ENCODE results near the gene HOXA11.

Gene HOXA11

DNA sequence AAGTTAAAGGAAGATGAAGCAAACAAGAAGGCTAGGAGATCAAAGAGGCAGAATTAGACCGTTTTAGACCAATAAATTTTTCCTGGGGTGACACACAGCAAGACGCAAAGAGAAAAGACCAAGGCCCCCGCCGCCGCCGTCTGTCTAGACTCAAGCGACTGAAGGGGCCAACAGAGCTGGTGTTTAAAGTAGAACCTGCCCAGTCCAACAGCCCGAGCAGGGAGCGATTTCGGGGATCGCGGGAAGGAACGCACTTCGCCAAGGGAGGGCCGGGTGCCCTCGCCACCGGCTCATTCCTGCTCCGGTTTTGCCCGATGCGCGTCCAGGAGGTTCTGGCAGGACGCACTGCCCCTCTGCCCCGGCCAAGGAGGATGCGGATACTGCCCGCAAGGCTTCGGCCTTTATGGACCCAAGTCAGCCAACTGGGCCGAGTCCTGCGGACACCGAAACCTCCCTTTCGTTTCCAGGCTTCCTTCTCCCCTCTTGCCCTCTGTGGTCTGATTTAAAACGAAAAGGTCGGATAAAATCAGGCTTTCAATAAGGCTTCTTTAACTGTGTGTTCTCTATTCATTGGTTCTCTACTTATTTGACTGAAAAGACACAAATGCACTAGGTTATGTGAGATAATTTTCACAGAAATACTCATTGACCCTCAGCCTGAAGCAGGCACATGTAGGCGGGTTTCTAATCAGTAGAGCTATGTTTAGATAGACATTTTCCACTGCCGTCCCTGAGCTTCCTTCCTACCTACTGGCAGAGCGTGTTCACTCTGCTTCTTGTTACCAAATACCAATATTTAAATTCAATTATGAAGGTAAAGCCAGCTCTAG, 26.4 kb downstream of the HOXA11 start:
- peak; percentile 34 for DNase-seq (ENCODE audit: low spot score)

- peak; percentile 43 for DNase-seq (ENCODE audit: low spot score)
Measured at GRCh38 chr7:27157702-27158431, 27.2 kb downstream of the HOXA11 start.

DNA sequence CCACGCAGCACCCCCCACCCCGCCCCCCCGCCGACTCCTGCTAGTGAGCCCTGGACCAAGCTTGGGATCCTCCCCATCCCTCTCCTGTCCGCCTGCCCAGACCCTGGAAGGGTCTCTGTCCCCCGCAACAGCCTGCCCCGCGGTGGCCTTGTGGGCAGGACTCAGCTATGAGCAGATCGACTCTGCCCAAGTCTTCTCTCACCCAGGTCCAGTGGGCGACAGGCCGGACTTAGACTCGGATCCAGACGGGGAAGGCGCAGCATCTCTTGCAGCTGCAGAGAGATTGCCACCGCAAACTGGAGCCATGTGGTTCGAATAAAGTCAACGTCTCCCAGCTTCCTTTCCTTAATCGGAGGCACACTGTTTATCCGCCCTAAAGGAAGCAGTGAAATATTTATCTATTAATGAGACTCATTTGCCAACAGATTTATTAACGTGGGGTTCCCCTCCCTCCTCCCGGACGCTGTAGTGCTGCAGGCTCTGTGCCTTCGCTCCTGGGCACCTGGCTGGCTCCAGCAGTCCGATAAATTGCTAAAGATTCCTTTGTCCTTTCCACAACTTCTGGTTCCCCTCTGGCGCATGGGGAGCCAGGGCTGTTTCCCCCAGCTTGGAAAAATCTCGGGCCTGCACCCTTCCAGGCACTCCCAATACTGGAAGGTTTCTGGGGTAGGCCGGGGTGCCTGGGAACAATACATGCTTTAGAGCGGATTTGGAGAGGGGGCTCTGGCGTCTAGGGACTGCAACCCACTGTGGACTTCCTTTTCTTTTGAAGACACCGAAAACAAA, 27.9 kb downstream of the HOXA11 start:
- peak; percentile 31 for DNase-seq (ENCODE audit: low spot score)

DNA sequence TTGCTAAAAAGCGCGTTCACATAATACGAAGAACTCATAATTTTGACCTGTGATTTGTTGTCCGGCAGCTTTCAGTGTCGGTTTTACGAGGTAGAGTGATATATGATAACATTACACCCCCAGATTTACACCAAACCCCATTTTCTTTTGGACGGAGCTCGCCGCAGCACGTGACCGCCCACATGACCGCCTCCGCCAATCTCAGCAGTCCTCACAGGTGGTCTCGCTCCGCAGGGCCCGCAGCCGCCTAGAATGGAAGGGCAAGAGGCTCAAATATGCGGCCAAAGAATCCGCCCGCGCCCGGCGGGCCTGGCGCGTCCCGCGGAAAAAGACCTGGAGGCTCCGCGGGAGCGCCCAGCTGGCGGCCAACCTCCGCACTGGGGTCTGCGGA, 28.5 kb downstream of the HOXA11 start, which contains the start of gene HOXA7:
TSS of gene HOXA7 (minus strand) at position 168 of the 391 bp plus-strand sequence. CDS start at position 38, 130 bp downstream.
- DNase-seq (ENCODE audit: low spot score) = peak; percentile 81

GRCh38 chr7:27155816-27156507, 29.1 kb downstream of the HOXA11 start:
- DNase-seq (ENCODE audit: low spot score) = no peak

- peak; percentile 87 for DNase-seq (ENCODE audit: low spot score)
Measured at GRCh38 chr7:27154901-27155815, 29.9 kb downstream of the HOXA11 start.

DNA sequence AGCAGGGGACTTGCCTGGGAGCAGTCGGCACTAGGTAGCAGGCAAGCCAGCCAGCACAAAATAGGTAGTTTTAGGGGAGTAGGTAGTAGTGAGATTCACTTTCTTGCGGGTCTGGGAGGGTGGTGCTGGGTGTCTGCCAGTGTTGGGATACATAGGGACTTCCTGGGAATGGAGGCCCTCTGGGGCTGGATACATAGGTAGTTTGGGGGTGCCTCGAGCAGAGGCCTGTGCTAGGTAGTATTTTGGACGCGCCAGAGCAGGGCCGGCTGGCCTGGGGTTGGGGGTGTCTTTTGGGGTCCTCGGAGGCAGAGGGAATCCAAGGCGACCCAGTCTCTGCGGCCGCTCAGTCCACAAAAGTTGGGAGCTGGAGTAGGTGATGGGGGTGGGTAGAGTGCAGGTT, 30.7 kb downstream of the HOXA11 start:
- DNase-seq (ENCODE audit: low spot score) = no peak

DNA sequence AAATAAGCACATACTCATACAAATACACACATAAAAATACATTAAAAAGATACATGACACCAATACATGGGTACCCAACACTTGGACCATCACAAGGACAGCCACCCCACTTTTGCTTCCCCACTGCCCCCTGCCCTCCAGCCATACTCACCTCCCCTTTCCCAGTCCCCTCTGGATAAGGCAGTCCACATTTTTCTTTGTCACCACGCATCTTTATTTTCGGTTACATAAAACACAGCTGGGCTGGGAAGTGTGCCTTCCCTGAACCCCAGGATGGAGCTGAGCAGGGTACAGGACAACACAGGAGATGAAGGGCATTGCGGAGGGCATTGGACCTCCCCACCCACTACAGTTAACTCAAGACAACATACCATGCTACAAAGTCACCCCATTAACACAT, 31.5 kb downstream of the HOXA11 start:
- no peak for DNase-seq (ENCODE audit: low spot score)

DNA sequence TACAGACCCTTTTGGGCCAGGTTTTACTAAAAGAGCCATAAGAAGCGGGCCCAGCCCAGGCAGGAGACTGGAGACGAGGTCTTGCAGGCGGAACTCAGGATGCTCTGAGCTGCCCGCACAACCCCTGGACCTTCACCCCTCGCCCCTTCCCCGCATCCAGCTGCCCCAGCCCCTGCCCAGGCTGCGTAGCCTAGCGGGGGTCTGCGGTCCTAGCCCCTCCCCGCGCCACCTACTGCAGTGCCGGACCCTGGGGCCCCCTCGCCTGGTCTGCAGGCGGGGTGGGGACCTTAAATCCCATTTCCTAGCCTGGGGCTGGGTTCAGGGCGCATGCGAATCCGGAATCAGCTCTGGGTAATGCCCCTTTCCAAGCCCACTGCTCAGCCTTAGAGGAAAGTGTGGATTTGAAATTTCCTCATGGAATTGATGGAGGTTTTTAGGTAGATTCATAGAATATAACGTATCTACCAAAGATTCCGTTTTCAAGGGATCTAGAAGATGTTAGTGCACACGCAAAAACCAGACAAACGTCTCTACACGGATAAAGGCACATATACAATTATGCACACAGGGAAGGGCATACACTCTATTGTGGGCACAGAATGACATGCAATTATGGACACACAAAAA, 32.1 kb downstream of the HOXA11 start:
- no peak for DNase-seq (ENCODE audit: low spot score)

DNA sequence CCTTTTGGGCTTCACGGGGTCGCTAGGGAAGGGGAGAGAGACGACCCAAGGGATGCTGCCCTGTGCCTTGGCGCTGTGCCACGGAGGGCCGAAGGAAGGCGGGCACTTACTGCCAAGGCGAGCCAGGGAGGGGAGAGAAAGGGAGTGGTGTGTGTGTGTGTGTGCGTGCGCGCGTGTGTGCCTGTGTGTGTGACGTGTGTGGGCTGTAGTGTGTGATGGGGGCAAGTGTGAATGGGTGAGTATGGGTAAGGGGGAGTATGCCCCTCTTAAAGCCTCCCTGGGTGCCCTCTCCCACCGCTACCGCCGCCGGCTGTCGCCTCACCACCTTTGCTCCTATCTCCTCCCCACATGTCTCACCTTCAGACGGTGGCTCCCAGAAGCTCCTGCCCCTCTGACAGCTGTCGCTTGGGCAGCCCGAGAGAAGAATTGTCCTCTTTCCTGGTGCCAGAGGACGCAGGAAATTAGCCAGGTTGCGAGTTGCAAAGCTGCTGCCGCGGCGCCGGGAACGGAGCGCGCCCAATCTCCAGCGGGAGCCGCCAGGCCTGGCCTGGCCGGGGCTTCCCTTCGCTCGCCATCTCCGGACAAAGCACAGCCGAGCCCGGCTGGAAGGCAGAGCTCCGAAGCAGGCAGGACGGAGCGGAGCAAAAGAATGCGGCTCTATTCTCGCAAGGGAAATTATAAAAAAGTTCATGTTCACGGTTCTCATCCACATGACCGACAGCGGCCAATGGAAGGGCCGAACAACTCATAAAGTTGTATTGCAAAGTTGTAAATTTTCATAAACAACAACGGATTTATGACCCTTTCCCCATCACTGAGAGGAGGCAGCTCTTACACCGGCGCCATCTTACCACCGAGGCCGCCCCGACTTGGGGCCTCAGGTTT, 32.9 kb downstream of the HOXA11 start, which contains the start of gene HOXA3:
TSS of gene HOXA3 (minus strand) at position 653 of the 885 bp plus-strand sequence. CDS start 41,943 bp downstream, outside the sequence.
- DNase-seq (ENCODE audit: low spot score) = peak; percentile 79

GRCh38 chr7:27151341-27151930, 33.6 kb downstream of the HOXA11 start:
- no peak for DNase-seq (ENCODE audit: low spot score)

GRCh38 chr7:27150568-27151340, 34.3 kb downstream of the HOXA11 start:
- peak; percentile 90 for DNase-seq (ENCODE audit: low spot score)

DNA sequence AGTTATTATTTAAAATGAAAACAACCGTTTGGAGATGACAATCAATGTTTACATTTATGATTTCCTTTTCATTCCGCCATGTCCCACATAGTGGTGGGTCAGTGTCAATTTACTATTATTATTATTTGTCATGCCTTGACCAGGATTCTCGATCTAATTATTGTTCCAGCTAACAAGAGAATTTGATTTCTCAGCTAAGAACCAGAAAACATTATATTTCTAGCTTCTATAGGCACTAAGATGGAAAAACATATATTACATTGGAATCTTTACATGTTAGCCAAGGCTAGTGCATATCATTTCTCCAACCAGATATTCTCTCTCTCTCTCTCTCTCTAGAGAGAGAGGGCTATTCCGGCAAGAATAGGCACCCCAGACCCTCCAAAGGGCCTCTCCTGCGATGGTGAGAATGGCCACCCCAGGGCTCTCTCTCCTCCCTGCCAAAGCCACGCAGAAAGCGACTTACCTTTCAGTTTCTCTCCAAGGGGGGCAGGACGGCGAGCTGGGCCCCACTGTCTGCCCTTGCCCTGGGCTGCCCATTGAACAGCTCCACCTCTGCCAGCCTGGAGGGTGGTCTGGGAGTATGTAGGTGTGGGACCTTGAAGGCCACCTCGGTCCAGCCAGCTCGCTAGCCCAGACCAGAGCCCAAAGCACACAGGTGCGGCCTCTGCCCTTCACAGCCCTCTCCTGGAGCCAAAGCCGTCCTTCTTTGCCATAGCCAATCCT, 35.0 kb downstream of the HOXA11 start:
- peak; percentile 10 for DNase-seq (ENCODE audit: low spot score)

DNA sequence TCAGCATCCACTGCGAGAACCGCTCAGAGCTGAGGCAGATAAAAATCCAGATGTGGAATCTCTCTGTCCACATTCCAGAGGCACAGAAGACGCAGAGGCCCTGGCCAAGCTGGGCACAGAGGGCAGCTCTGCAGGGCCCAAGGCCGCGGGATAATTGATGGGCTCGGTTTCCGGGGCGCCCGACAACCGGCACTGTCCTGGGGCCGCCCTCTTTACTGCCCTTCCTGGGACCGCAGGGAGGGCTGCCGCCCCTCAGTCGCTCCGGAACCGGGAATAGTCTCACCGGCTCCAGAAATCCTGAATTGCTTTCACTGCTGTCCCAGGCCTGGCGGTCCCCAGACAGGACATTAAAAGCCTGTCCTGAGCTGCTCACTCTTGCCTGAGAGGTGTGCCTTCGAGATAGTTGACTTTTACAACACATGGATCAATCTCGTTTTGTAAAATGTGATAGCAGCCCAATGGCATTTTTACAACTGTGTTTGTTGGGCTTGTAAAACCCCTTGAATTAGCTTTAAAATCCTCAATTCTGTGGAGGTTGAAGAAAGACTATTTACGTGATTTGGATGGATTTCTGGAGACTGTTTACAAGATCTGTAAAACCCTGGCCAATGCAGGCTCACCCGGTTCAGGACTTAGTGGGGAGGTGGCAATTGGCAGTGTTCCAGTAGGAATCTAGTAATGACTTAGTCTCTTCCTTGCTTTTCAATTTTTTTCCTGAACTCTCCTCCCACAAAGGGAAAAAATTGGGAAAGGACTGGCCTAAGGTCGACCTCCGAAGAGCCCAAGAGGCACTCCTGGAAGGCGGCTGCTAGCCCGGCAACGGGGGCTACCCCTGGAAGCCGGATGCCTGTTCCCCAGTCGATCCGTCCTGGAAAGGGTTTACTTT, 36.0 kb downstream of the HOXA11 start:
- peak; percentile 60 for DNase-seq (ENCODE audit: low spot score)

DNA sequence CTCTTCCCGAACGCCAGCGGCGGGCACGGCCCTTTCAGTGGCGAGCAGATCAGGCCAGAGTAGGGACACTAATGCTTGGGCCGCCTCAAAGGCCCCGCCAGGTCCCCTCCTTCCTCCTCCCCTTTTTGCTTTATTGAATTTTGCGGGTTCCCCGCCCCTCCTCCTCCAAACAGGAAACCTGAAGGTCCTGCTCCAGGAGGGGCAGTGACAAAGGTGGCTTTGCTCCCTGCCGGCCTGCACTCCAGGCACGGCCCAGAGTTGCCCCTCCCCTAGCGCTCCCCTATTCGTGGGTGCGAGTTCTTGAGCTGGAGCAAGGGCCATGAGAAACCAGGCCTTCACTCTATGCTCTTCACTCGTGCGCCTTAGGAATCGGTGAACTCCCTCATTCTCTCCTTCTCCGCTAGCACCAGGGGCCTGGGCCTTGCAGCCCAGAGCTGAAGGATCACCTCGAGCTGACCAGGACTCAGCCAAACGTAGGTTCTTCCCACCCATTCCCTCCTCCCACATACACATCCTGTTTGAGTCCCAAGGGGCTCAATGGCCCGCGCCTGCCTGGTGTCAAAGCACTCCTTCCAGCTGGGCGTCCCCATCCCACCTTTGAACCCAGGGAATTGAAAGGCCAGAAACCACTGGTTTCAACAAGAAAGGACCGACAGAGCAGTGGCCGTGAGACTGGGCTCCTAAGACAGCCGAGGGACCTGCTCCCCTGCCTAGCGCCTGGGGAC, 36.8 kb downstream of the HOXA11 start:
- DNase-seq (ENCODE audit: low spot score) = peak; percentile 87

Data from kidney tubule cell (primary cell).